ENCODE measurements around the gene UNC45B.

UNC45B gene

DNA sequence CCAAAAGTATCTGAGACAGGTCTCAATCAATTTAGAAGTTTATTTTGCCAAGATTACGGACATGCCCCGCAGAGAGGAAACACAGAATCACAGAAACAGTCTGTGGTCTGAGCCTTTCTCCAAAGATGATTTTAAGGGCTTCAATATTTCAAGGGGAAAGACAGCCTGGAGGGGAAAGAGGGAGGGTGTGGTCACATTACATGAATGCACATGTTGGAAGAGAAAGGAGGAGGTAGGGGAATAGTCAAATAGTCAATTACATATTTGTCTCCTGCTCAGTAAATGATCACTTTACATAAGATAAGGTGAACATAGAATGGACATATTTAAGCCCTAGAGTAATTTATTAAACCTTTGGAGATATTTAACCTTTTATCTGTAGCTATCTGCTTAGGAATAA is 12.3 kb downstream of the UNC45B start:
- Histone ChIP-seq H3K4me3 (replicated peaks; ENCODE audit: insufficient read depth, low read length) (no peak overlapping the region), H3K27me3 (ENCODE audit: insufficient read depth, poor library complexity, severe bottlenecking) (no peaks in the 10 kb centered on the region), H3K27ac (replicated peaks) (no peak overlapping the region)
- TF ChIP-seq SPI1 (IDR thresholded peaks at IDR 0.05; ENCODE audit: borderline replicate concordance, low read depth) (no peak), POLR2AphosphoS5 (IDR thresholded peaks at IDR 0.05; ENCODE audit: low read depth) (no peak), GABPA (IDR thresholded peaks at IDR 0.05; ENCODE audit: low read depth) (no peak)
- TF ChIP-seq, protein P1, sequence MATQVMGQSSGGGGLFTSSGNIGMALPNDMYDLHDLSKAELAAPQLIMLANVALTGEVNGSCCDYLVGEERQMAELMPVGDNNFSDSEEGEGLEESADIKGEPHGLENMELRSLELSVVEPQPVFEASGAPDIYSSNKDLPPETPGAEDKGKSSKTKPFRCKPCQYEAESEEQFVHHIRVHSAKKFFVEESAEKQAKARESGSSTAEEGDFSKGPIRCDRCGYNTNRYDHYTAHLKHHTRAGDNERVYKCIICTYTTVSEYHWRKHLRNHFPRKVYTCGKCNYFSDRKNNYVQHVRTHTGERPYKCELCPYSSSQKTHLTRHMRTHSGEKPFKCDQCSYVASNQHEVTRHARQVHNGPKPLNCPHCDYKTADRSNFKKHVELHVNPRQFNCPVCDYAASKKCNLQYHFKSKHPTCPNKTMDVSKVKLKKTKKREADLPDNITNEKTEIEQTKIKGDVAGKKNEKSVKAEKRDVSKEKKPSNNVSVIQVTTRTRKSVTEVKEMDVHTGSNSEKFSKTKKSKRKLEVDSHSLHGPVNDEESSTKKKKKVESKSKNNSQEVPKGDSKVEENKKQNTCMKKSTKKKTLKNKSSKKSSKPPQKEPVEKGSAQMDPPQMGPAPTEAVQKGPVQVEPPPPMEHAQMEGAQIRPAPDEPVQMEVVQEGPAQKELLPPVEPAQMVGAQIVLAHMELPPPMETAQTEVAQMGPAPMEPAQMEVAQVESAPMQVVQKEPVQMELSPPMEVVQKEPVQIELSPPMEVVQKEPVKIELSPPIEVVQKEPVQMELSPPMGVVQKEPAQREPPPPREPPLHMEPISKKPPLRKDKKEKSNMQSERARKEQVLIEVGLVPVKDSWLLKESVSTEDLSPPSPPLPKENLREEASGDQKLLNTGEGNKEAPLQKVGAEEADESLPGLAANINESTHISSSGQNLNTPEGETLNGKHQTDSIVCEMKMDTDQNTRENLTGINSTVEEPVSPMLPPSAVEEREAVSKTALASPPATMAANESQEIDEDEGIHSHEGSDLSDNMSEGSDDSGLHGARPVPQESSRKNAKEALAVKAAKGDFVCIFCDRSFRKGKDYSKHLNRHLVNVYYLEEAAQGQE (IDR thresholded peaks at IDR 0.05; ENCODE audit: insufficient replicate concordance, low read depth), result no peak
- TF ChIP-seq, protein P2, sequence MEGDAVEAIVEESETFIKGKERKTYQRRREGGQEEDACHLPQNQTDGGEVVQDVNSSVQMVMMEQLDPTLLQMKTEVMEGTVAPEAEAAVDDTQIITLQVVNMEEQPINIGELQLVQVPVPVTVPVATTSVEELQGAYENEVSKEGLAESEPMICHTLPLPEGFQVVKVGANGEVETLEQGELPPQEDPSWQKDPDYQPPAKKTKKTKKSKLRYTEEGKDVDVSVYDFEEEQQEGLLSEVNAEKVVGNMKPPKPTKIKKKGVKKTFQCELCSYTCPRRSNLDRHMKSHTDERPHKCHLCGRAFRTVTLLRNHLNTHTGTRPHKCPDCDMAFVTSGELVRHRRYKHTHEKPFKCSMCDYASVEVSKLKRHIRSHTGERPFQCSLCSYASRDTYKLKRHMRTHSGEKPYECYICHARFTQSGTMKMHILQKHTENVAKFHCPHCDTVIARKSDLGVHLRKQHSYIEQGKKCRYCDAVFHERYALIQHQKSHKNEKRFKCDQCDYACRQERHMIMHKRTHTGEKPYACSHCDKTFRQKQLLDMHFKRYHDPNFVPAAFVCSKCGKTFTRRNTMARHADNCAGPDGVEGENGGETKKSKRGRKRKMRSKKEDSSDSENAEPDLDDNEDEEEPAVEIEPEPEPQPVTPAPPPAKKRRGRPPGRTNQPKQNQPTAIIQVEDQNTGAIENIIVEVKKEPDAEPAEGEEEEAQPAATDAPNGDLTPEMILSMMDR (IDR thresholded peaks at IDR 0.05; ENCODE audit: insufficient read depth, low read length), result no peak
- no peak for DNase-seq (ENCODE audit: low read depth in 1 of 2, low spot score in 1 of 2)

DNA sequence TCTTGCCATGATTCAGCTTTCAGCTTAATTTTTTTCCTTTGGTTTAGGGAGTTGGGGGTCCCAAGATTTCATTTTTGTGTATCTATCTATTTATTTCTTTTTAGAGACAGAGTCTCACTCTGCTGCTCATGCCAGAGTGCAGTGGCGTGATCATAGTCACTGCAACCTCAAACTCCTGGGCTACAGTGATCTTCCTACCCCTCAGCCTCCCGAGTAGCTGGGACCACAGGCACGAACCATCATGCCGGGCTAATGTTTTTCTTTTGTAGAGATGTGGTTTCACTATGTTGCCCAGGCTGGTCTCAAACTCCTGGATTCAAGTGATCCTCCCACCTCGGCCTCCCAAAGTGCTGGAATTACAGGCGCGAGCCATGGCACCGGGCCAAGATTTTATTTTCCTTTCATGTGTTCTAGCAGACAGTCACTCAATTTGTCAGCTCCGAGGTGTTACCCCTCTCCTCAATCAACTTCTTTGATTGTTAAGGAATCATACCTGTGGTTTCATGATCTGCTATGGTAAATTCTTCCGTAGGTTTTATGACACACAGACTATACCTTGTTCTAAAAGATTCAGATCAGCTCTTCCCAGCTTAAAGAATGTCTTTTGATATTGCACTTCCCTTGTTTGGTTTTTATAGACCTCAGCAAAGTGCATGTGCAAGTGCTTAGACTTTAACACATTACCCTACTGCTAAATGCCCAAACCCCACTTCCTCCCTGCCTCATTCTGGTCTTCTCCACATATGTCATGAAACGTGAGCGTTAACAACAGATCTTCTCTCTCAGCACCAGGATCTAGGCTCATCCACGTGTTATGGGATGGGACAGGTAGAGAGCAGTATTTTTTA is 13.0 kb downstream of the UNC45B start:
- Histone ChIP-seq H3K27me3 (ENCODE audit: insufficient read depth, poor library complexity, severe bottlenecking) (no peaks in the 10 kb centered on the region), H3K4me3 (replicated peaks; ENCODE audit: insufficient read depth, low read length) (no peak overlapping the region), H3K27ac (replicated peaks) (no peak overlapping the region)
- TF ChIP-seq, protein P2 (IDR thresholded peaks at IDR 0.05; ENCODE audit: insufficient read depth, low read length), result no peak
- TF ChIP-seq POLR2AphosphoS5 (IDR thresholded peaks at IDR 0.05; ENCODE audit: low read depth), result no peak
- TF ChIP-seq GABPA (IDR thresholded peaks at IDR 0.05; ENCODE audit: low read depth), result no peak
- TF ChIP-seq, protein P1 (IDR thresholded peaks at IDR 0.05; ENCODE audit: insufficient replicate concordance, low read depth), result no peak
- peak; percentile 52; the same call in 1 of the 2 replicates for TF ChIP-seq SPI1 (IDR thresholded peaks at IDR 0.05; ENCODE audit: borderline replicate concordance, low read depth)
- no peak for DNase-seq (ENCODE audit: low read depth in 1 of 2, low spot score in 1 of 2)

DNA sequence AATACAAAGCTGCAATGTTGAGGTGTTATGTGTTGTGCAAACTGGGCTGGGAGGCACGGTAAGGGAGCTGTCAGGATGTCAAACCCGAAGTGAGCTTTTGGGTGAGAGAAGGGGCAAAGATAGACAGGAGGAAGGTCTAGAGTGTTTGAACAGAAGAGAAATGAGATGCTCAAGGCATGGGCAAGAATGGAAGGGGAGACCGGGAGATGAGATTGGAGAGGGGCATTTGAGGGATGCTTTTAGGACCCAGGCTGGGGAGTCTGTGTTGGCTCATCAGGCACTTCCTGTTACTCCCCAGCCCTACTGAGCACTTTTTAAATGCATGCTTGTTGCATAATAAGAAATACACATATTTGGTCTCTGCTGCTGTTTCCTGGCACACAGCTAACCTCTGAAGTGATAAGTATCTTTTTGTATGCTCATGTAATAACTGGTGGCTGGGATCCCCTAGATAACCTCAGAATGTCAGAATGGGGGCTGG is 13.7 kb downstream of the UNC45B start:
- peak in 1 of 2 experiments; percentile 56 for DNase-seq (ENCODE audit: low read depth in 1 of 2, low spot score in 1 of 2)
- no peaks in the 10 kb centered on the region for H3K27me3 ChIP-seq (ENCODE audit: insufficient read depth, poor library complexity, severe bottlenecking)
- H3K27ac ChIP-seq (replicated peaks), result no peak overlapping the region
- H3K4me3 ChIP-seq (replicated peaks; ENCODE audit: insufficient read depth, low read length), result no peak overlapping the region
- TF ChIP-seq, protein P1 (IDR thresholded peaks at IDR 0.05; ENCODE audit: insufficient replicate concordance, low read depth), result no peak
- TF ChIP-seq SPI1 (IDR thresholded peaks at IDR 0.05; ENCODE audit: borderline replicate concordance, low read depth), result peak; percentile 71
